WTC11 (cell line): ENCODE data around the gene IL6R.

Experiments used
- CBFB ChIP-seq: sonication (generic); formaldehyde crosslinking; IDR thresholded peaks from 2 replicates; pipeline ENCODE4 v1.8.1; 2022; ENCODE audit warnings: mild to moderate bottlenecking, low read depth, missing genetic modification reagents
- ESRRA ChIP-seq: sonication (generic); formaldehyde crosslinking; IDR thresholded peaks from 2 replicates; pipeline ENCODE4 v1.8.1; 2022; ENCODE audit warnings: mild to moderate bottlenecking, missing genetic modification reagents, borderline replicate concordance
- ETV6 ChIP-seq: sonication (generic); formaldehyde crosslinking; IDR thresholded peaks from 2 replicates; pipeline ENCODE4 v1.8.1; 2022; ENCODE audit warnings: mild to moderate bottlenecking, missing genetic modification reagents
- GABPB1 ChIP-seq: sonication (generic); formaldehyde crosslinking; IDR thresholded peaks from 2 replicates; pipeline ENCODE4 v1.8.1; 2023; ENCODE audit warnings: mild to moderate bottlenecking, missing genetic modification reagents
- JUN ChIP-seq: sonication (generic); formaldehyde crosslinking; IDR thresholded peaks from 2 replicates; pipeline ENCODE4 v1.8.0; 2023; ENCODE audit warnings: mild to moderate bottlenecking, missing genetic modification reagents
- NR1H2 ChIP-seq: sonication (generic); formaldehyde crosslinking; IDR thresholded peaks from 2 replicates; pipeline ENCODE4 v1.9.0; 2021; ENCODE audit warnings: mild to moderate bottlenecking, moderate library complexity, missing genetic modification reagents
- PRRX2 ChIP-seq: fragments of 250-450 bp; sonication (Bioruptor Pico); IDR thresholded peaks from 2 replicates; pipeline ENCODE4 v1.8.0; 2021; ENCODE audit warnings: mild to moderate bottlenecking
- ZNF396 ChIP-seq: fragments of 250-450 bp; sonication (Bioruptor Pico); IDR thresholded peaks from 2 replicates; pipeline ENCODE4 v1.8.0; 2021; ENCODE audit warnings: mild to moderate bottlenecking, moderate library complexity, borderline replicate concordance
- TF ChIP-seq, protein P1 (sequence below): sonication (generic); formaldehyde crosslinking; IDR thresholded peaks from 2 replicates; pipeline ENCODE4 v1.8.1; 2022; ENCODE audit warnings: missing genetic modification reagents, borderline replicate concordance
- TF ChIP-seq, protein P2 (sequence below): sonication (generic); formaldehyde crosslinking; IDR thresholded peaks from 2 replicates; pipeline ENCODE4 v1.8.0; 2022; ENCODE audit warnings: mild to moderate bottlenecking, missing genetic modification reagents
- TF ChIP-seq, protein P3 (sequence below): sonication (generic); formaldehyde crosslinking; conservative IDR thresholded peaks from 2 replicates; pipeline ENCODE4 v1.8.1; 2022; ENCODE audit warnings: mild to moderate bottlenecking, missing genetic modification reagents
- TF ChIP-seq, protein P4 (sequence below): fragments of 200-600 bp; IDR thresholded peaks from 2 replicates; pipeline ENCODE4 v1.8.0; 2022; ENCODE audit warnings: antibody characterized with exemption

DNA sequence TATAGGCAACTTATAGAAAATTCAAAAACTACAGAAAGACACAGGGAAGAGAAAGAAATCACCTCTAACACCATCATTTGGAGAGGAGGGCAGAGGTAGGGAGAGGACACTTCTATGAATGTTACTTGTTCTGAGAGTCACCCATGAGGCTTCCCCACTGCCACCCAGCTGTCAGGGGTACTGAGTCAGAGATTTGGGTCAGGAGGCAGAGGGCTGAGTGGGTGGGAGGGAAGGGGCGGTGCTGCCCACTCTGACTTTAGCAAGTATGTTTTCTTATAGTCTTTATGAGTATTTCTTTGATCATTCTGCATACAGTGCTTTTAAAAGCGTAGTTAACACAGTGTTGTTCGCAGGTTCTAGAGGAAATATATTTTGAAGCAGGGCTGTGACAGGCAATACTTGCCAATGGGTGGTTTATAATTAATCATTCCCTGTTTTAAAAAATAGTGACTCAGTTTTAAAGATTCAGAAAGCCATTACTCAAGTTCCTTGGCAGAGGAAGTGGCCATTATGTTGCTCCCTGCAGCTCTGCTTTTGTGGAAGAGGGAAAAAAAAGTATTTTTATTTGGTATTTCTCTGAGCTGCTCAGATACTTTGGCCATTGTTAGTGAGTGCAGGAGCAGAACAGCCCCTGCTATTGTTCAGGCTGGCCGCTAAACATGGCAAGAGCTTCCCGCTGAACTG is 18.3 kb downstream of the IL6R start:
- TF ChIP-seq, protein P1, sequence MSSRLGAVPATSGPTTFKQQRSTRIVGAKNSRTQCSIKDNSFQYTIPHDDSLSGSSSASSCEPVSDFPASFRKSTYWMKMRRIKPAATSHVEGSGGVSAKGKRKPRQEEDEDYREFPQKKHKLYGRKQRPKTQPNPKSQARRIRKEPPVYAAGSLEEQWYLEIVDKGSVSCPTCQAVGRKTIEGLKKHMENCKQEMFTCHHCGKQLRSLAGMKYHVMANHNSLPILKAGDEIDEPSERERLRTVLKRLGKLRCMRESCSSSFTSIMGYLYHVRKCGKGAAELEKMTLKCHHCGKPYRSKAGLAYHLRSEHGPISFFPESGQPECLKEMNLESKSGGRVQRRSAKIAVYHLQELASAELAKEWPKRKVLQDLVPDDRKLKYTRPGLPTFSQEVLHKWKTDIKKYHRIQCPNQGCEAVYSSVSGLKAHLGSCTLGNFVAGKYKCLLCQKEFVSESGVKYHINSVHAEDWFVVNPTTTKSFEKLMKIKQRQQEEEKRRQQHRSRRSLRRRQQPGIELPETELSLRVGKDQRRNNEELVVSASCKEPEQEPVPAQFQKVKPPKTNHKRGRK (CRISPR knock-in tag): no peak
- no peak for TF ChIP-seq NR1H2 (CRISPR knock-in tag)
- no peak for TF ChIP-seq ZNF396
- no peak for TF ChIP-seq CBFB
- TF ChIP-seq, protein P2, sequence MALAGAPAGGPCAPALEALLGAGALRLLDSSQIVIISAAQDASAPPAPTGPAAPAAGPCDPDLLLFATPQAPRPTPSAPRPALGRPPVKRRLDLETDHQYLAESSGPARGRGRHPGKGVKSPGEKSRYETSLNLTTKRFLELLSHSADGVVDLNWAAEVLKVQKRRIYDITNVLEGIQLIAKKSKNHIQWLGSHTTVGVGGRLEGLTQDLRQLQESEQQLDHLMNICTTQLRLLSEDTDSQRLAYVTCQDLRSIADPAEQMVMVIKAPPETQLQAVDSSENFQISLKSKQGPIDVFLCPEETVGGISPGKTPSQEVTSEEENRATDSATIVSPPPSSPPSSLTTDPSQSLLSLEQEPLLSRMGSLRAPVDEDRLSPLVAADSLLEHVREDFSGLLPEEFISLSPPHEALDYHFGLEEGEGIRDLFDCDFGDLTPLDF (CRISPR knock-in tag): no peak
- TF ChIP-seq GABPB1 (CRISPR knock-in tag): no peak
- TF ChIP-seq JUN: no peak
- TF ChIP-seq, protein P3, sequence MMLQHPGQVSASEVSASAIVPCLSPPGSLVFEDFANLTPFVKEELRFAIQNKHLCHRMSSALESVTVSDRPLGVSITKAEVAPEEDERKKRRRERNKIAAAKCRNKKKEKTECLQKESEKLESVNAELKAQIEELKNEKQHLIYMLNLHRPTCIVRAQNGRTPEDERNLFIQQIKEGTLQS: no peak
- TF ChIP-seq ETV6 (CRISPR knock-in tag): no peak
- TF ChIP-seq, protein P4, sequence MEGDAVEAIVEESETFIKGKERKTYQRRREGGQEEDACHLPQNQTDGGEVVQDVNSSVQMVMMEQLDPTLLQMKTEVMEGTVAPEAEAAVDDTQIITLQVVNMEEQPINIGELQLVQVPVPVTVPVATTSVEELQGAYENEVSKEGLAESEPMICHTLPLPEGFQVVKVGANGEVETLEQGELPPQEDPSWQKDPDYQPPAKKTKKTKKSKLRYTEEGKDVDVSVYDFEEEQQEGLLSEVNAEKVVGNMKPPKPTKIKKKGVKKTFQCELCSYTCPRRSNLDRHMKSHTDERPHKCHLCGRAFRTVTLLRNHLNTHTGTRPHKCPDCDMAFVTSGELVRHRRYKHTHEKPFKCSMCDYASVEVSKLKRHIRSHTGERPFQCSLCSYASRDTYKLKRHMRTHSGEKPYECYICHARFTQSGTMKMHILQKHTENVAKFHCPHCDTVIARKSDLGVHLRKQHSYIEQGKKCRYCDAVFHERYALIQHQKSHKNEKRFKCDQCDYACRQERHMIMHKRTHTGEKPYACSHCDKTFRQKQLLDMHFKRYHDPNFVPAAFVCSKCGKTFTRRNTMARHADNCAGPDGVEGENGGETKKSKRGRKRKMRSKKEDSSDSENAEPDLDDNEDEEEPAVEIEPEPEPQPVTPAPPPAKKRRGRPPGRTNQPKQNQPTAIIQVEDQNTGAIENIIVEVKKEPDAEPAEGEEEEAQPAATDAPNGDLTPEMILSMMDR: no peak
- no peak for TF ChIP-seq ESRRA (CRISPR knock-in tag)
- TF ChIP-seq PRRX2 (CRISPR knock-in tag): no peak
